ENCODE measurements around the gene CORO6. TPM values are rescaled to one million over a fixed set of nuclear protein-coding genes. Genes with fewer than 3 reads are reported as not detected.

The CORO6 gene
- total and polyA plus RNA-seq, 10 of the 15 experiments (the other 5 are each of a cell fraction or from before 2014, with no cell fraction given): 0.26 to 5.0 (median 1.7) TPM; not detected in 1

GRCh38 chr17:29568331-29569244, 54.1 kb downstream of the CORO6 start, which contains the start of gene TP53I13 (continued):
- TF ChIP-seq, protein P1, sequence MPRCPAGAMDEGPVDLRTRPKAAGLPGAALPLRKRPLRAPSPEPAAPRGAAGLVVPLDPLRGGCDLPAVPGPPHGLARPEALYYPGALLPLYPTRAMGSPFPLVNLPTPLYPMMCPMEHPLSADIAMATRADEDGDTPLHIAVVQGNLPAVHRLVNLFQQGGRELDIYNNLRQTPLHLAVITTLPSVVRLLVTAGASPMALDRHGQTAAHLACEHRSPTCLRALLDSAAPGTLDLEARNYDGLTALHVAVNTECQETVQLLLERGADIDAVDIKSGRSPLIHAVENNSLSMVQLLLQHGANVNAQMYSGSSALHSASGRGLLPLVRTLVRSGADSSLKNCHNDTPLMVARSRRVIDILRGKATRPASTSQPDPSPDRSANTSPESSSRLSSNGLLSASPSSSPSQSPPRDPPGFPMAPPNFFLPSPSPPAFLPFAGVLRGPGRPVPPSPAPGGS (IDR thresholded peaks at IDR 0.05; ENCODE audit: borderline replicate concordance, insufficient read depth, low read depth, low read length, poor library complexity, severe bottlenecking): no peak
- TF ChIP-seq NFYA (IDR thresholded peaks at IDR 0.05; ENCODE audit: borderline replicate concordance, low read depth, low read length) (no peak), MAX (IDR thresholded peaks at IDR 0.05; ENCODE audit: low read depth, low read length) (0 out of 2 replicates have a peak, but pooled peaks have one; percentile 11), POU2F2 (IDR thresholded peaks at IDR 0.05; ENCODE audit: borderline replicate concordance, low read depth, low read length) (no peak), GATAD2B (conservative IDR thresholded peaks at IDR 0.05; ENCODE audit: low read depth) (peak; percentile 42; the same call in 1 of the 2 replicates), ZNF207 (IDR thresholded peaks at IDR 0.05; ENCODE audit: borderline replicate concordance) (0 out of 2 replicates have a peak, but pooled peaks have one; percentile 58), ASH2L (IDR thresholded peaks at IDR 0.05; ENCODE audit: borderline replicate concordance, low read depth) (no peak), E2F4 (IDR thresholded peaks at IDR 0.05; ENCODE audit: low read depth, low read length) (no peak), ETV6 (conservative IDR thresholded peaks at IDR 0.05 in 1 of 2, IDR thresholded peaks at IDR 0.05 in 1 of 2; ENCODE audit: borderline replicate concordance in 1 of 2, low read depth in 1 of 2) (no peak), BACH1 (IDR thresholded peaks at IDR 0.05; ENCODE audit: borderline replicate concordance) (no peak), POLR2AphosphoS5 (IDR thresholded peaks at IDR 0.05; ENCODE audit: low read length) (peak; percentile 68), CEBPB (IDR thresholded peaks at IDR 0.05; ENCODE audit: borderline replicate concordance in 1 of 2, low read depth in 2 of 2, low read length in 2 of 2) (no peak), NR2C1 (IDR thresholded peaks at IDR 0.05) (no peak), TARDBP (IDR thresholded peaks at IDR 0.05; ENCODE audit: borderline replicate concordance) (no peak), USF1 (IDR thresholded peaks at IDR 0.05; ENCODE audit: borderline replicate concordance, extremely low read length, insufficient read depth, low read depth, low read length) (no peak), EGR1 (IDR thresholded peaks at IDR 0.05; ENCODE audit: borderline replicate concordance in 1 of 2, low read depth in 2 of 2, low read length in 2 of 2) (peak in 1 of 2 experiments; percentile 65; a peak in 1 of 3 replicates), MEF2B (IDR thresholded peaks at IDR 0.05; ENCODE audit: partially characterized antibody, poor library complexity, severe bottlenecking) (peak; percentile 15)
- TF ChIP-seq, protein P2, sequence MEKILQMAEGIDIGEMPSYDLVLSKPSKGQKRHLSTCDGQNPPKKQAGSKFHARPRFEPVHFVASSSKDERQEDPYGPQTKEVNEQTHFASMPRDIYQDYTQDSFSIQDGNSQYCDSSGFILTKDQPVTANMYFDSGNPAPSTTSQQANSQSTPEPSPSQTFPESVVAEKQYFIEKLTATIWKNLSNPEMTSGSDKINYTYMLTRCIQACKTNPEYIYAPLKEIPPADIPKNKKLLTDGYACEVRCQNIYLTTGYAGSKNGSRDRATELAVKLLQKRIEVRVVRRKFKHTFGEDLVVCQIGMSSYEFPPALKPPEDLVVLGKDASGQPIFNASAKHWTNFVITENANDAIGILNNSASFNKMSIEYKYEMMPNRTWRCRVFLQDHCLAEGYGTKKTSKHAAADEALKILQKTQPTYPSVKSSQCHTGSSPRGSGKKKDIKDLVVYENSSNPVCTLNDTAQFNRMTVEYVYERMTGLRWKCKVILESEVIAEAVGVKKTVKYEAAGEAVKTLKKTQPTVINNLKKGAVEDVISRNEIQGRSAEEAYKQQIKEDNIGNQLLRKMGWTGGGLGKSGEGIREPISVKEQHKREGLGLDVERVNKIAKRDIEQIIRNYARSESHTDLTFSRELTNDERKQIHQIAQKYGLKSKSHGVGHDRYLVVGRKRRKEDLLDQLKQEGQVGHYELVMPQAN (conservative IDR thresholded peaks at IDR 0.05): peak; percentile 48; the same call in 1 of the 2 replicates
- TF ChIP-seq, protein P3, sequence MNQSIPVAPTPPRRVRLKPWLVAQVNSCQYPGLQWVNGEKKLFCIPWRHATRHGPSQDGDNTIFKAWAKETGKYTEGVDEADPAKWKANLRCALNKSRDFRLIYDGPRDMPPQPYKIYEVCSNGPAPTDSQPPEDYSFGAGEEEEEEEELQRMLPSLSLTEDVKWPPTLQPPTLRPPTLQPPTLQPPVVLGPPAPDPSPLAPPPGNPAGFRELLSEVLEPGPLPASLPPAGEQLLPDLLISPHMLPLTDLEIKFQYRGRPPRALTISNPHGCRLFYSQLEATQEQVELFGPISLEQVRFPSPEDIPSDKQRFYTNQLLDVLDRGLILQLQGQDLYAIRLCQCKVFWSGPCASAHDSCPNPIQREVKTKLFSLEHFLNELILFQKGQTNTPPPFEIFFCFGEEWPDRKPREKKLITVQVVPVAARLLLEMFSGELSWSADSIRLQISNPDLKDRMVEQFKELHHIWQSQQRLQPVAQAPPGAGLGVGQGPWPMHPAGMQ (IDR thresholded peaks at IDR 0.05; ENCODE audit: borderline replicate concordance): no peak
